Caco-2 (cell line): ENCODE measurements around the gene MORN1. TPM values are rescaled to one million over a fixed set of nuclear protein-coding genes. Genes with fewer than 3 reads are reported as not detected.

Experiments
- BruUV-seq: library from RNA; stranded (reverse); fragments of 400-500 nt; replicated peaks from 2 replicates; lab custom pipeline; 2021; lab: Mats Ljungman, UMichigan
- CTCF ChIA-PET: fragments of 300-600 bp; sonication (Branson Sonifier 250); formaldehyde crosslinking; loops from one replicate; lab custom pipeline; 2022; ENCODE audit warnings: antibody characterized with exemption; lab: Charles Lee
- POLR2A ChIA-PET: fragments of 300-600 bp; sonication (Branson Sonifier 250); formaldehyde crosslinking; loops from one replicate; lab custom pipeline; 2022; ENCODE audit warnings: antibody characterized with exemption; lab: Charles Lee
- DNase-seq, 2 experiments: peaks; one replicate each; pipeline versions ENCODE4 v3.0.0 to v3.0.0-alpha.2; 2020 to 2022
- H3K27me3 ChIP-seq: replicated peaks from 2 replicates; pipeline ENCODE4 v1.6.0; 2011; ENCODE audit warnings: low read length; ENCODE audit not compliant: control insufficient read depth, insufficient read depth
- H3K36me3 ChIP-seq: 2 replicates; pipeline ENCODE4 v1.5.1; 2011; ENCODE audit warnings: low read length; ENCODE audit not compliant: control insufficient read depth, insufficient read depth
- H3K4me1 ChIP-seq: fragments of 250-450 bp; sonication (Bioruptor Pico); 2 replicates; pipeline ENCODE4 v1.5.1; 2020; ENCODE audit warnings: mild to moderate bottlenecking
- H3K4me3 ChIP-seq: 2 replicates; pipeline ENCODE4 v1.5.1; 2011; ENCODE audit warnings: low read depth, mild to moderate bottlenecking, control low read depth, low read length
- H3K9me3 ChIP-seq: fragments of 250-450 bp; sonication (Bioruptor Pico); 2 replicates; pipeline ENCODE4 v1.5.1; 2020; ENCODE audit warnings: mild to moderate bottlenecking, moderate library complexity
- H3K27ac Mint-ChIP-seq: one replicate; pipeline ENCODE4 v1.8.0; 2022; ENCODE audit warnings: mixed read lengths; ENCODE audit not compliant: unreplicated experiment
- H3K27me3 Mint-ChIP-seq: one replicate; pipeline ENCODE4 v1.8.0; 2022; ENCODE audit warnings: mixed read lengths; ENCODE audit not compliant: insufficient read depth, unreplicated experiment
- H3K36me3 Mint-ChIP-seq: one replicate; pipeline ENCODE4 v1.8.0; 2022; ENCODE audit warnings: mild to moderate bottlenecking, mixed read lengths; ENCODE audit not compliant: insufficient read depth, unreplicated experiment
- H3K4me1 Mint-ChIP-seq: one replicate; pipeline ENCODE4 v1.8.0; 2022; ENCODE audit warnings: low read depth, mixed read lengths; ENCODE audit not compliant: unreplicated experiment
- H3K4me3 Mint-ChIP-seq: one replicate; pipeline ENCODE4 v1.8.0; 2022; ENCODE audit warnings: mild to moderate bottlenecking, moderate library complexity, mixed read lengths; ENCODE audit not compliant: unreplicated experiment
- H3K9me3 Mint-ChIP-seq: one replicate; pipeline ENCODE4 v1.8.0; 2022; ENCODE audit warnings: mixed read lengths; ENCODE audit not compliant: unreplicated experiment
- intact Hi-C: fragments of 100-400 bp; cut with micrococcal nuclease; formaldehyde crosslinking; loops from one replicate; pipeline ENCODE4 v1.10.0; 2022; ENCODE audit not compliant: unreplicated experiment
- total RNA-seq: library from RNA; stranded (reverse); gene quantifications from 2 replicates; pipeline ENCODE4 v1.2.3, GENCODE V29; 2022
- TF ChIP-seq, protein P1 (sequence below), 2 experiments: fragments of 200-600 bp in 1 of 2; IDR thresholded peaks; 1 replicate in 1 of 2; 2 replicates in 1 of 2; pipeline versions ENCODE4 v1.5.1 to v1.8.0; 2011 to 2022; ENCODE audit warnings: antibody characterized with exemption in 1 of 2, control low read depth in 1 of 2, inconsistent platforms in 1 of 2, low read depth in 1 of 2, low read length in 1 of 2, mild to moderate bottlenecking in 1 of 2, moderate library complexity in 1 of 2; ENCODE audit not compliant: insufficient read depth in 1 of 2, severe bottlenecking in 1 of 2, unreplicated experiment in 1 of 2

Gene MORN1
- total RNA-seq, 1 experiment from 2014 or later, result 8.6 TPM

DNA sequence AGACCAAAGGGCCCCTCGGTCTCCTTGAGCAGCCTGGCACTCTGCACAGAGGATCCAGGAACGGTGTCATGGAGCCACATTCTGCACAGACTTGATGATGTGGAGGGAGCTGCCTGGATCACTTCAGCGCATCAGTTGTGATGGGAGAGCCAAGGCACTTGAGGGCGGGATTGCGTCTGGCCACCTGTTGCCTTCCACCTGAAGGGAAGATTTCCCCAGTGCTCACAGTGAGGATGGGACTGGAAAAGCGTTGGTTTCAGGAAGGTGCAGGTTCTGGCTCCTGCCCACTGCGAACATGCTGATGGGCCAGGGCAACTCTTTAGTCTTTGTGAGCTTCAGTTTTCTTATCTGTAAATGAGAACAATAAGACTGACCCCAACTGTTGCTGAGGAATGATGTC is 2.9 kb upstream of the MORN1 start:
- H3K9me3 ChIP-seq, result no peaks in the 10 kb centered on the region
- TF ChIP-seq, protein P1, sequence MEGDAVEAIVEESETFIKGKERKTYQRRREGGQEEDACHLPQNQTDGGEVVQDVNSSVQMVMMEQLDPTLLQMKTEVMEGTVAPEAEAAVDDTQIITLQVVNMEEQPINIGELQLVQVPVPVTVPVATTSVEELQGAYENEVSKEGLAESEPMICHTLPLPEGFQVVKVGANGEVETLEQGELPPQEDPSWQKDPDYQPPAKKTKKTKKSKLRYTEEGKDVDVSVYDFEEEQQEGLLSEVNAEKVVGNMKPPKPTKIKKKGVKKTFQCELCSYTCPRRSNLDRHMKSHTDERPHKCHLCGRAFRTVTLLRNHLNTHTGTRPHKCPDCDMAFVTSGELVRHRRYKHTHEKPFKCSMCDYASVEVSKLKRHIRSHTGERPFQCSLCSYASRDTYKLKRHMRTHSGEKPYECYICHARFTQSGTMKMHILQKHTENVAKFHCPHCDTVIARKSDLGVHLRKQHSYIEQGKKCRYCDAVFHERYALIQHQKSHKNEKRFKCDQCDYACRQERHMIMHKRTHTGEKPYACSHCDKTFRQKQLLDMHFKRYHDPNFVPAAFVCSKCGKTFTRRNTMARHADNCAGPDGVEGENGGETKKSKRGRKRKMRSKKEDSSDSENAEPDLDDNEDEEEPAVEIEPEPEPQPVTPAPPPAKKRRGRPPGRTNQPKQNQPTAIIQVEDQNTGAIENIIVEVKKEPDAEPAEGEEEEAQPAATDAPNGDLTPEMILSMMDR (IDR thresholded peaks at IDR 0.05; ENCODE audit: insufficient read depth in 1 of 2, low read depth in 1 of 2, low read length in 1 of 2, severe bottlenecking in 1 of 2, unreplicated experiment in 1 of 2), result no peak
- ChIA-PET CTCF (no interaction called here), POLR2A (no interaction called here)
- intact Hi-C loops, result no loop called here
- no peak for DNase-seq
- H3K4me1 ChIP-seq, result peaks cover 11% of the 10 kb centered on the region; the same call in 1 of the 2 replicates
- peaks cover 10% of the 10 kb centered on the region for H3K4me1 Mint-ChIP-seq
- no TSS peak for BruUV-seq
- no peak overlapping the region for H3K4me3 ChIP-seq
- H3K27ac Mint-ChIP-seq, result no peak overlapping the region
- no peak overlapping the region for H3K4me3 Mint-ChIP-seq
- no peaks in the 10 kb centered on the region for H3K9me3 Mint-ChIP-seq
- H3K27me3 ChIP-seq, result no peaks in the 10 kb centered on the region
- no peaks in the 10 kb centered on the region; the same call in 1 of the 2 replicates for H3K36me3 ChIP-seq
- H3K27me3 Mint-ChIP-seq, result no peaks in the 10 kb centered on the region
- peaks cover 47% of the 10 kb centered on the region for H3K36me3 Mint-ChIP-seq

DNA sequence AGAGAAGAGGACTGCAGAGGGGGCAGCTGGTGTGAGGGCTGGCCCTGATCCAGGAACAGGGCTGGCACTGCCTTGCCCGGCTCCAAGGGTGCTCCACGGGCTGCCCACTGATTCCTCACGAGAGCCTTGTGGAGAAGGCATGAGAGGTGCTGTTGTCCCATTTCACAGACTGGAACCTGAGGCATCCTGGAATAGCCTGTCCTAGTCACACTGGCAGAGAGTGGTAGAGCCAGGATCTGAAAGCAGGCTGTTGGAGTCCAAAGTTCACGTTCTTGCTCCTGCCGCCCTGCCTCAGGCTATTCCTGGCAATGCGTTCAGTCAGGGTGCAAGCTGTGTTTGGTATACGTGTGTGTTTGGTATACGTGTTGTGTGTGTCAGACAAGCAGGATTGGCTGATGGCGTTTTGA is 2.1 kb upstream of the MORN1 start:
- TF ChIP-seq, protein P1 (IDR thresholded peaks at IDR 0.05; ENCODE audit: insufficient read depth in 1 of 2, low read depth in 1 of 2, low read length in 1 of 2, severe bottlenecking in 1 of 2, unreplicated experiment in 1 of 2), result no peak
- H3K9me3 ChIP-seq, result no peaks in the 10 kb centered on the region
- no peaks in the 10 kb centered on the region for H3K27me3 ChIP-seq
- H3K4me3 ChIP-seq, result no peak overlapping the region
- Mint-ChIP-seq H3K9me3 (no peaks in the 10 kb centered on the region), H3K4me1 (peaks cover 10% of the 10 kb centered on the region), H3K36me3 (peaks cover 41% of the 10 kb centered on the region), H3K4me3 (peak overlapping the region; percentile 77), H3K27me3 (no peaks in the 10 kb centered on the region), H3K27ac (peak overlapping the region; percentile 79)
- H3K4me1 ChIP-seq, result peaks cover 11% of the 10 kb centered on the region; the same call in 1 of the 2 replicates
- BruUV-seq, result no TSS peak
- H3K36me3 ChIP-seq, result no peaks in the 10 kb centered on the region; the same call in 1 of the 2 replicates
- ChIA-PET CTCF (no interaction called here), POLR2A (no interaction called here)
- DNase-seq, result no peak
- intact Hi-C loops, result no loop called here

DNA sequence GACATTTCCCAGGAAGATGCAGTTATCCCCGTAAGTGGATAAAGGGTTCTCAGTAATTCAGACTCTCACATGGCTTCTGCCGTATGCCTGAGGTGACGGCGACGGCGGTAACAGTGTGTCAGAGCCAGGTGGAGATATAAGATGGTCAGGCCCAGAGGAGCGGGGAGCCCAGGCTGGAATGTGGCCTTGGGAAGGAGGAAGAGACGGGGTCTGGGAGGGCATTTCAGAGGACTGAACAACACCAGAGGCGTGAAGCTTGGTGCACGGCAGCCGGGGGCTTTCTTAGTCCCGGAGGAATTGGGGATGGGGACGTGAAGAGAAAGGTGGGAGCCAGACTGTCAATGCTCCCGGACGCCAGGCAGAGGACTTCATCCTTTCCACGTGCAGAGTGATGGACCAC is 1.3 kb upstream of the MORN1 start:
- H3K4me3 Mint-ChIP-seq, result peak overlapping the region; percentile 77
- peak overlapping the region; percentile 93 for H3K4me3 ChIP-seq
- no peaks in the 10 kb centered on the region for H3K27me3 ChIP-seq
- intact Hi-C loops, result no loop called here
- TF ChIP-seq, protein P1 (IDR thresholded peaks at IDR 0.05; ENCODE audit: insufficient read depth in 1 of 2, low read depth in 1 of 2, low read length in 1 of 2, severe bottlenecking in 1 of 2, unreplicated experiment in 1 of 2), result no peak
- ChIA-PET CTCF (no interaction called here), POLR2A (no interaction called here)
- H3K9me3 ChIP-seq, result no peaks in the 10 kb centered on the region
- no TSS peak for BruUV-seq
- H3K36me3 Mint-ChIP-seq, result peaks cover 41% of the 10 kb centered on the region
- no peaks in the 10 kb centered on the region for H3K27me3 Mint-ChIP-seq
- no peaks in the 10 kb centered on the region; the same call in 1 of the 2 replicates for H3K36me3 ChIP-seq
- no peak for DNase-seq
- peaks cover 11% of the 10 kb centered on the region; the same call in 1 of the 2 replicates for H3K4me1 ChIP-seq
- peaks cover 10% of the 10 kb centered on the region for H3K4me1 Mint-ChIP-seq
- no peaks in the 10 kb centered on the region for H3K9me3 Mint-ChIP-seq
- peak overlapping the region; percentile 79 for H3K27ac Mint-ChIP-seq
